HCT116 (cell line): ENCODE results near the gene HSPA4. TPM values are rescaled to one million over a fixed set of nuclear protein-coding genes. Genes with fewer than 3 reads are reported as not detected.

ENCODE experiments used
- ATAC-seq: fragments of 200-7000 bp; cut with Tn5 transposase; 2 replicates; pipeline ENCODE4 v1.9.1; 2020; ENCODE audit warnings: mild to moderate bottlenecking, moderate library complexity
- BruUV-seq: library from RNA; stranded (reverse); fragments of 400-500 nt; replicated peaks from 2 replicates; lab custom pipeline; 2021; lab: Mats Ljungman, UMichigan
- CTCF ChIA-PET: fragments of 300-600 bp; sonication (Branson Sonifier 250); formaldehyde crosslinking; loops from one replicate; lab custom pipeline; 2021; ENCODE audit warnings: antibody characterized with exemption; lab: Charles Lee
- POLR2A ChIA-PET: fragments of 300-600, 350-600 bp; sonication (Branson Sonifier 250); formaldehyde crosslinking; loops from one replicate; lab custom pipeline; 2021; ENCODE audit warnings: antibody characterized with exemption; lab: Charles Lee
- RAD21 ChIA-PET, 2 experiments: fragments of 300-600 bp; sonication (Branson Sonifier 250); formaldehyde crosslinking; loops; one replicate each; lab custom pipeline; 2023; ENCODE audit warnings: low total read pairs in 2 of 2; ENCODE audit not compliant: uncharacterized antibody in 2 of 2, unreplicated experiment in 2 of 2, low non-redundant PET in 1 of 2; lab: Charles Lee
- DNase-seq: peaks from one replicate; pipeline ENCODE4 v3.0.0-alpha.2; 2010; ENCODE audit warnings: low read depth, low spot score
- H2AFZ ChIP-seq: fragments of 200-600 bp; shearing (Covaris generic), sonication (generic); 2 replicates; pipeline ENCODE4 v1.6.1; 2017; ENCODE audit warnings: low read depth, mixed run types, mixed read lengths, antibody characterized with exemption, low read length; ENCODE audit not compliant: poor library complexity, severe bottlenecking
- H3K27ac ChIP-seq: 2 replicates; pipeline ENCODE4 v1.5.1; 2012; ENCODE audit warnings: low read depth, low read length
- H3K27me3 ChIP-seq: fragments of 200-600 bp; sonication (generic); 2 replicates; pipeline ENCODE4 v1.6.1; 2016; ENCODE audit warnings: mixed run types, low read length, mixed read lengths; ENCODE audit not compliant: insufficient read depth
- H3K36me3 ChIP-seq, 2 experiments: fragments of 200-500 bp in 1 of 2; fragments of 200-600 bp in 1 of 2; sonication (Bioruptor generic) in 1 of 2; sonication (generic) in 1 of 2; 2 replicates each; pipeline versions ENCODE4 v1.5.1 to v1.6.1; 2014 to 2016; ENCODE audit warnings: low read length in 2 of 2, inconsistent platforms in 1 of 2, mixed read lengths in 1 of 2, mixed run types in 1 of 2; ENCODE audit not compliant: insufficient read depth in 2 of 2, control insufficient read depth in 1 of 2
- H3K4me1 ChIP-seq, 2 experiments: fragments of 200-600 bp in 1 of 2; sonication (generic) in 1 of 2; 2 replicates each; pipeline versions ENCODE4 v1.5.1 to v1.6.1; 2012 to 2017; ENCODE audit warnings: low read length in 2 of 2, inconsistent platforms in 1 of 2, mild to moderate bottlenecking in 1 of 2, mixed read lengths in 1 of 2, mixed run types in 1 of 2, moderate library complexity in 1 of 2; ENCODE audit not compliant: insufficient read depth in 2 of 2, control insufficient read depth in 1 of 2
- H3K4me2 ChIP-seq: fragments of 200-600 bp; sonication (generic); 2 replicates; pipeline ENCODE4 v1.6.1; 2017; ENCODE audit warnings: mixed run types, low read length, mixed read lengths
- H3K4me3 ChIP-seq, 2 experiments: fragments of 200-600 bp in 1 of 2; sonication (generic) in 1 of 2; replicated peaks in 1 of 2; 2 replicates each; pipeline ENCODE4 v1.5.1; 2011 to 2016; ENCODE audit warnings: low read length in 2 of 2, control low read depth in 1 of 2, low read depth in 1 of 2, mild to moderate bottlenecking in 1 of 2, mixed read lengths in 1 of 2, mixed run types in 1 of 2
- H3K79me2 ChIP-seq: fragments of 200-600 bp; sonication (generic); 2 replicates; pipeline ENCODE4 v1.6.1; 2017; ENCODE audit warnings: mild to moderate bottlenecking, mixed run types, low read length, moderate library complexity, mixed read lengths; ENCODE audit not compliant: insufficient read depth
- H3K9ac ChIP-seq: fragments of 200-600 bp; sonication (generic); 2 replicates; pipeline ENCODE4 v1.6.1; 2016; ENCODE audit warnings: low read length, mixed read lengths
- H3K9me2 ChIP-seq: fragments of 200-600 bp; sonication (generic), shearing (Covaris generic); 2 replicates; pipeline ENCODE4 v1.6.1; 2017; ENCODE audit warnings: mixed run types, mild to moderate bottlenecking, moderate library complexity; ENCODE audit not compliant: insufficient read depth
- H3K9me3 ChIP-seq, 2 experiments: fragments of 200-500 bp in 1 of 2; fragments of 200-600 bp in 1 of 2; sonication (Bioruptor generic) in 1 of 2; sonication (generic) in 1 of 2; 2 replicates each; pipeline ENCODE4 v1.6.1; 2014 to 2017; ENCODE audit warnings: low read length in 2 of 2, mixed read lengths in 2 of 2, inconsistent platforms in 1 of 2, low read depth in 1 of 2, mild to moderate bottlenecking in 1 of 2, mixed run types in 1 of 2, moderate library complexity in 1 of 2; ENCODE audit not compliant: control insufficient read depth in 1 of 2, insufficient read depth in 1 of 2
- H4K20me1 ChIP-seq: fragments of 200-600 bp; sonication (generic), shearing (Covaris generic); 2 replicates; pipeline ENCODE4 v1.6.1; 2017; ENCODE audit warnings: mixed run types, mild to moderate bottlenecking, moderate library complexity; ENCODE audit not compliant: insufficient read depth
- ATF3 ChIP-seq: IDR thresholded peaks from 2 replicates; pipeline ENCODE4 v1.6.1; 2012
- CBX3 ChIP-seq: IDR thresholded peaks from 2 replicates; pipeline ENCODE4 v1.6.1; 2012; ENCODE audit warnings: low read depth
- CTCF ChIP-seq, 3 experiments: fragments of 200-600 bp in 1 of 3; sonication (generic) in 1 of 3; IDR thresholded peaks in 2 of 3; conservative IDR thresholded peaks in 1 of 3; 2 replicates each; pipeline ENCODE4 v1.5.1; 2012 to 2017; ENCODE audit warnings: low read depth in 2 of 3, low read length in 2 of 3, antibody characterized with exemption in 1 of 3, borderline replicate concordance in 1 of 3, control low read depth in 1 of 3, mild to moderate bottlenecking in 1 of 3, mixed read lengths in 1 of 3, mixed run types in 1 of 3, moderate library complexity in 1 of 3; ENCODE audit not compliant: insufficient read depth in 1 of 3
- ELF1 ChIP-seq: IDR thresholded peaks from 2 replicates; pipeline ENCODE4 v1.6.1; 2012; ENCODE audit warnings: low read depth, borderline replicate concordance
- EZH2phosphoT487 ChIP-seq: fragments of 200-600 bp; IDR thresholded peaks from 2 replicates; pipeline ENCODE4 v1.6.1; 2018; ENCODE audit warnings: antibody characterized with exemption, borderline replicate concordance
- POLR2AphosphoS5 ChIP-seq: IDR thresholded peaks from 2 replicates; pipeline ENCODE4 v1.6.1; 2011; ENCODE audit warnings: mild to moderate bottlenecking, low read depth, low read length, moderate library complexity
- RAD21 ChIP-seq: IDR thresholded peaks from 2 replicates; pipeline ENCODE4 v1.6.1; 2012; ENCODE audit warnings: low read depth, mild to moderate bottlenecking
- SIN3A ChIP-seq: IDR thresholded peaks from 2 replicates; pipeline ENCODE4 v1.6.1; 2012; ENCODE audit warnings: low read depth
- SRF ChIP-seq: IDR thresholded peaks from 2 replicates; pipeline ENCODE4 v1.6.1; 2012; ENCODE audit warnings: low read depth
- YY1 ChIP-seq: IDR thresholded peaks from 2 replicates; pipeline ENCODE4 v1.6.1; 2011; ENCODE audit warnings: low read length, low read depth, moderate library complexity, mild to moderate bottlenecking; ENCODE audit not compliant: insufficient replicate concordance; ENCODE audit errors: extremely low read depth
- ZBTB33 ChIP-seq: IDR thresholded peaks from 2 replicates; pipeline ENCODE4 v1.6.1; 2011; ENCODE audit warnings: mild to moderate bottlenecking, low read length, moderate library complexity; ENCODE audit not compliant: insufficient replicate concordance; ENCODE audit errors: extremely low read depth
- ZNF274 ChIP-seq: fragments of 200-500 bp; sonication (Bioruptor generic); IDR thresholded peaks from 2 replicates; pipeline ENCODE4 v1.6.1; 2014; ENCODE audit warnings: mild to moderate bottlenecking, low read depth, low read length, inconsistent platforms
- intact Hi-C: fragments of 100-400 bp; cut with micrococcal nuclease; formaldehyde crosslinking; loops from 2 replicates; pipeline ENCODE4 v1.10.0; 2022
- total RNA-seq: library from RNA; stranded (reverse); gene quantifications from one replicate; pipeline ENCODE4 v1.2.1, GENCODE V29; 2021; ENCODE audit not compliant: unreplicated experiment

Gene HSPA4
- total RNA-seq, 1 experiment from 2014 or later: 212 TPM

- no peak overlapping the region for H2AFZ ChIP-seq
- no peak overlapping the region for H3K27ac ChIP-seq
- BruUV-seq: no TSS peak
- no peak overlapping the region for H3K4me3 ChIP-seq
- intact Hi-C loops: loop anchor here (5.0 kb wide), 1 partner anchor 755 kb away; no protein-coding TSS in a partner anchor
- no peaks in the 10 kb centered on the region for H3K79me2 ChIP-seq
- H4K20me1 ChIP-seq: no peaks in the 10 kb centered on the region
- DNase-seq: no peak
- TF ChIP-seq CBX3: no peak
- RAD21 ChIA-PET: interaction anchor here (0.6 to 1.5 kb wide), 5 partner anchors 133 to 747 kb away, joined by 3 to 6 read pairs (median 4); no protein-coding TSS in a partner anchor
- no peak for ATAC-seq
- no peaks in the 10 kb centered on the region for H3K9me2 ChIP-seq
- peaks cover 0 to 6% of the 10 kb centered on the region in 2 experiments; a peak in 1 of 4 replicates for H3K4me1 ChIP-seq
- no peaks in the 10 kb centered on the region for H3K9me3 ChIP-seq
- no peaks in the 10 kb centered on the region for H3K36me3 ChIP-seq
- POLR2A ChIA-PET: no interaction called here
- CTCF ChIA-PET: interaction anchor here (0.7 to 3.2 kb wide), 5 partner anchors 18 to 309 kb away, joined by 3 to 36 read pairs (median 3); no protein-coding TSS in a partner anchor
- no peaks in the 10 kb centered on the region for H3K27me3 ChIP-seq
- H3K4me2 ChIP-seq: no peak overlapping the region
- H3K9ac ChIP-seq: no peak overlapping the region
Observed at GRCh38 chr5:133112026-133112660, 60.3 kb downstream of the HSPA4 start.

GRCh38 chr5:133113331-133114061 is 61.7 kb downstream of the HSPA4 start:
- ATAC-seq (no peak), DNase-seq (no peak)
- Histone ChIP-seq H3K27me3 (no peaks in the 10 kb centered on the region), H3K4me1 (peaks cover 0 to 6% of the 10 kb centered on the region in 2 experiments; a peak in 1 of 4 replicates), H3K4me2 (no peak overlapping the region), H3K4me3 (no peak overlapping the region), H3K79me2 (no peaks in the 10 kb centered on the region), H3K27ac (no peak overlapping the region), H2AFZ (no peak overlapping the region), H3K9ac (no peak overlapping the region), H3K36me3 (no peaks in the 10 kb centered on the region), H3K9me2 (no peaks in the 10 kb centered on the region), H3K9me3 (no peaks in the 10 kb centered on the region), H4K20me1 (no peaks in the 10 kb centered on the region)
- BruUV-seq: no TSS peak
- RAD21 ChIA-PET: interaction anchor here (0.9 to 1.4 kb wide), 3 partner anchors 132 to 222 kb away, joined by 3 to 4 read pairs (median 3); no protein-coding TSS in a partner anchor
- POLR2A ChIA-PET: interaction anchor here (0.9 kb wide), 1 partner anchor 132 kb away, joined by 3 read pairs; no protein-coding TSS in a partner anchor
- intact Hi-C loops: loop anchor here (5.0 kb wide), 1 partner anchor 754 kb away; no protein-coding TSS in a partner anchor
- CTCF ChIA-PET: interaction anchor here (2.6 kb wide), 1 partner anchor 134 kb away, joined by 18 read pairs; no protein-coding TSS in a partner anchor
- TF ChIP-seq ZBTB33 (no peak), SIN3A (no peak), ZNF274 (no peak), SRF (no peak), ATF3 (no peak), EZH2phosphoT487 (no peak), POLR2AphosphoS5 (no peak), RAD21 (no peak), ELF1 (no peak), YY1 (no peak), CTCF (IDR thresholded peaks at IDR 0.05 in 2 of 3, conservative IDR thresholded peaks at IDR 0.05 in 1 of 3; ENCODE audit: borderline replicate concordance in 1 of 3, insufficient read depth in 1 of 3, low read depth in 2 of 3, low read length in 2 of 3) (no peak)
